ENCODE data around the gene MORF4L2.

Gene MORF4L2

DNA sequence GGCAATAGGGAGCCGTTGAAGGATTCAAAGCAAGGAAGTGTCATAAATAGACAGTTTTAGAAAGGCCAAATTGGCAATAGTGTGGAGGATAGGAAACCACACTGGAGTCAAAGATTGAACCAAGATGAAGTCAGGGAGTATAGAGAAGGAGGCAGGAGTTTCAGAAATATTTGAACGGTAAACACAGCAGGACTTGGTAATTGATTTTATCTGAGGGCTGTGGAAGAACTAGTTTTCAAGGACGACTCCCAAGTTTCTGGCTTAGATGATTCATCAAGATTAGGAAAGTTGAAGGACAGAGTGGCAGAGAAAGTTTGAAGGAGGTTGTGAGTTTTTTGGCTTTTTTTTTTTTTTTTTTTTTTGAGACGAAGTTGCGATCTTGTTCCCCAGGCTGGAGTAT is 12.7 kb upstream of the MORF4L2 start:
- CTCF ChIA-PET = no interaction called here
- Mint-ChIP-seq H3K36me3 (no peaks in the 10 kb centered on the region), H3K4me3 (no peak overlapping the region), H3K27ac (no peak overlapping the region), H3K9me3 (no peaks in the 10 kb centered on the region), H3K27me3 (peaks cover 4% of the 10 kb centered on the region), H3K4me1 (no peaks in the 10 kb centered on the region)
- no peak for DNase-seq

DNA sequence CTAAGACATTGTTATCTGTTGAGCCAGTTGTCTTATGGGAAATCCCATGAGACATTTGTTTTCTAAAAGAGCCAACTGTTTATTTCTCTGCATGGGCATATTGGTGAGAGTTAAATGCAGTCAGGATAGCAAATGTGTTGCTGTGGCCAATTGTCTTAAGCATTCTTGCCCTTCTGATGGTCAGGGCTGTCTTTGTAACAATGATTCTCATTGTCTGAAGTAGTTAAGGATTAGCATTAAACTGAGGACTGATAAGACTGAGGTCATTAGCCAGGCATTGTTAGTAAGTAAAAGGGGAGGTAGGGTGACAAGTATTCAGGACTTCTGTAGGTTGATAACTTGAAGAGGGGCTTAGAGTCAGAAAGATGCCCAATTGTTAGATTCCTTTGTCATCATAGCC is 11.2 kb upstream of the MORF4L2 start:
- Mint-ChIP-seq H3K36me3 (no peaks in the 10 kb centered on the region), H3K27ac (no peak overlapping the region), H3K4me1 (no peaks in the 10 kb centered on the region), H3K4me3 (no peak overlapping the region), H3K27me3 (no peaks in the 10 kb centered on the region), H3K9me3 (no peaks in the 10 kb centered on the region)
- no peak for DNase-seq
- CTCF ChIA-PET = no interaction called here

DNA sequence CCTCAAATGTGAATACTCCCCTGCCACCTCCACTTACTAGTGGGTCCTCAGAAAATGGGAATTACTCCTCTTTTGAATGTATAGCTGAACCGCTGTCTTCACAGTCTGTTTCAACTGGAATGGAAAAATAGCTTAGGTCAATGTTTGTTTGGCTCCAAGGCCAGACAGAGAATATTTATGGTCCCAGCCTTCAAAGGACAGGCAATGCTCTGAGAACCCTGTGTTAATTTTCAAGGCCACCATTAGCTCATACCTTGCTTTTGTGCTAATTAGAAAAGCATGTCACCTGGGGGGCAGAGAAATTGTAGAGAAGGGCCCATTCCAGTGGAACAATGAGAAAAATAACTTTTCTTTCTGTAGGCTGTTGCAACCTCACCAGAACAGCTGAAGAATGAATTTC is 4.6 kb upstream of the MORF4L2 start:
- Mint-ChIP-seq H3K27me3 (no peaks in the 10 kb centered on the region), H3K4me3 (no peak overlapping the region), H3K36me3 (no peaks in the 10 kb centered on the region)

DNA sequence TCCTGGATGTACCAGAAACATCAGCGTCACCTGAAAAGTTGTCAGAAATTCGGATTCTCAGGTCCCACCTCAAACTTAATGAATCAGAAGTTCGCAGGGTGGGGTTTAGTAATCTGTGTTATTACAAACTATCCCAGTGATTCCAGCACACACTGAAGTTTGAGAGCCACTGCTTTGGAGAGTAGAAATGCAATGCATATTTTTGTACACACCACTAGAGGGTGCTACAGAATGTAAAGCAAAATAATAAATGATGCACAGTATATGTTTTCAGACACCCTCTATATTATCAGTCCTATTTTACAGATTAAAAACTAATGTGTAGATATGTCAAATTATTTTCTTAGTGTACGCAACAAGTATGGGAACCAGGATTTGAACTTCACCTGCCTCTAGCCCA is 2.4 kb upstream of the MORF4L2 start:
- Mint-ChIP-seq H3K4me3 (no peak overlapping the region), H3K27ac (no peak overlapping the region), H3K4me1 (peaks cover 13% of the 10 kb centered on the region), H3K9me3 (no peaks in the 10 kb centered on the region), H3K27me3 (no peaks in the 10 kb centered on the region), H3K36me3 (peaks cover 8% of the 10 kb centered on the region)
- no peak for DNase-seq
- CTCF ChIA-PET = interaction anchor here (0.6 kb wide), 1 partner anchor 135 kb away, joined by 3 read pairs; no protein-coding TSS in a partner anchor

More for the DNA sequence above, 4.6 kb upstream of the MORF4L2 start:
- Mint-ChIP-seq H3K27ac (no peak overlapping the region), H3K9me3 (no peaks in the 10 kb centered on the region), H3K4me1 (no peaks in the 10 kb centered on the region)
- CTCF ChIA-PET = interaction anchor here (0.6 to 1.3 kb wide), 2 partner anchors 158 to 460 kb away, joined by 3 to 4 read pairs; no protein-coding TSS in a partner anchor
- no peak for DNase-seq

DNA sequence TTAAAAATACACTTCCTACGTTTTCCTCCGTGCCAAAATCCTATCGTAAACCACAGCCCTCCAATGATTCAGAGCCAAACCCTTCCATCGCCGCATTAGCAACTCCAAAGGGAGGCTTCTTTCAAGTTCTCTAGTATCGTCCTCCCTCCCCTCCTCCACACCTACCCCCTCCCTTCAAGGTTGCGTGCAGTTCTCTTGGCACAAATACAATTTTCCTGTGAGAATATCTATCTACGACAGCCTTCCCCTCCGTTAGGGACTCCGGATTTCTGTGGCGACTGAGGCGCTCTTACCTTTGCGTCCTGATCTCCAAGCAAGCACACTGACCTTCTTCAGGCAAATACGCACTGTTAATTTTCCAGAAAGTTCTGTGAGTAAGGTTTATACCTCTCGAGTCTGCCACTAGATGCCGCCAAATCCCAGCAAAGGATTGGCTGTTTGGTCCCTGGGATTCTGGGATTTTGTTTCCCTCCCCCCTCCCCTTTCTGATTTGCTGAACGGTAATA is 1.2 kb upstream of the MORF4L2 start:
- no peak overlapping the region for H3K27ac Mint-ChIP-seq
- H3K4me1 Mint-ChIP-seq = peaks cover 18% of the 10 kb centered on the region
- peaks cover 13% of the 10 kb centered on the region for H3K36me3 Mint-ChIP-seq
- peak; percentile 60 for DNase-seq
- no peak overlapping the region for H3K4me3 Mint-ChIP-seq
- no peaks in the 10 kb centered on the region for H3K9me3 Mint-ChIP-seq
- CTCF ChIA-PET = no interaction called here
- no peaks in the 10 kb centered on the region for H3K27me3 Mint-ChIP-seq

DNA sequence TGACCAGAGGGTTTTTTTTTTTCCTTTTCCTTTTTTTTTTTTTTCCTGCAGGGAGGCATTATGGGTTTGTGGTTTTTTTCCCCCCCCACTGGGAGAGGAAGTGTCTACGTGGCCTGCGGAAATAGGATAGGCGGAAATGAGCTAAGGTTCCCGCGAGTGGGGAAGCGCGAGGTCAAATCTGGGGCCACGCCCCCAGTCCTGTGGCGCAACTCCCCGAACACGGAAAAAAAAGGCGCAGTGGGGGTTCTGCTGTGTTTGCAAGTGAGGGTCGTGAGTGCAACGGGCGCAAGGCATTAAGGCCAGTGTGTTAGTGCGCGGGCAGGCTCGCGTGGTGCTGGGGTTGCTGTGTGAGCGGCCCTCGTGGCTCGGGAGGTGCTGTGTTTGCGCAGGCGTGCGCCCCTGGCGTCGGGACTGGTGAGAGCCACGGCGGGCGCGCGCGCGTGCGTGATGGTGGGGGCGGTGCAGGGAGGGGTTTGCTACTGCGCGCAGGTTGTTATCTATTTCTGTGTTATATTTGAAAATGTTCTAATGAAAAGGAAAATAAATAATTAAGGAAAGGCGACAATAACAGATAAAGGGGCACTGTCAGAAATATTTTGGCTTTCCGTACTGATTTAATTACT is 685 bp upstream of the MORF4L2 start:
- H3K9me3 Mint-ChIP-seq = no peaks in the 10 kb centered on the region
- no peak overlapping the region for H3K4me3 Mint-ChIP-seq
- no peak overlapping the region for H3K27ac Mint-ChIP-seq
- CTCF ChIA-PET = interaction anchor here (0.7 to 1.2 kb wide), 2 partner anchors 91 to 154 kb away, joined by 3 read pairs; no protein-coding TSS in a partner anchor
- peaks cover 13% of the 10 kb centered on the region for H3K36me3 Mint-ChIP-seq
- DNase-seq = peak; percentile 88
- peaks cover 18% of the 10 kb centered on the region for H3K4me1 Mint-ChIP-seq
- no peaks in the 10 kb centered on the region for H3K27me3 Mint-ChIP-seq

DNA sequence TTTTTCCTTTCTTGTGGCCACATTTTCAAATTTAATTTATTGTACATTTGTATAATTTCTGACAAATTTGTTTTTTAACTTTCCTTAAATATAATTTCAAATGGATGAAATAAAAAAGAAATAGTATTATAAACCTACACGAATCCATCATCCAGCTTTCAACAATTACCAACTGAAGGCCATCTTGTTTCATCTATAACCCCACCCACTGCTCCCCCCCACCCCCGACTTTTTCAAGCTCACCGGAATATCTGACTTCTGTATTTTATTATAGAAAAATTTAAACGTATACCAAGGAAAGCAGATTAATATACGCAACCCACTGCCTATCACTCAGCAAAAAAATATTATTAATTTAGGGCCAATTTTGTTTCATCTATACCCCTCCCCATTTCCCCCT is 1.1 kb downstream of the MORF4L2 start:
- Mint-ChIP-seq H3K27ac (peak overlapping the region; percentile 87), H3K27me3 (no peaks in the 10 kb centered on the region), H3K4me3 (peak overlapping the region; percentile 83), H3K36me3 (peaks cover 13% of the 10 kb centered on the region), H3K9me3 (no peaks in the 10 kb centered on the region), H3K4me1 (peaks cover 18% of the 10 kb centered on the region)
- CTCF ChIA-PET = interaction anchor here (1.5 kb wide), 1 partner anchor 150 kb away, joined by 4 read pairs; no protein-coding TSS in a partner anchor
- DNase-seq = no peak

DNA sequence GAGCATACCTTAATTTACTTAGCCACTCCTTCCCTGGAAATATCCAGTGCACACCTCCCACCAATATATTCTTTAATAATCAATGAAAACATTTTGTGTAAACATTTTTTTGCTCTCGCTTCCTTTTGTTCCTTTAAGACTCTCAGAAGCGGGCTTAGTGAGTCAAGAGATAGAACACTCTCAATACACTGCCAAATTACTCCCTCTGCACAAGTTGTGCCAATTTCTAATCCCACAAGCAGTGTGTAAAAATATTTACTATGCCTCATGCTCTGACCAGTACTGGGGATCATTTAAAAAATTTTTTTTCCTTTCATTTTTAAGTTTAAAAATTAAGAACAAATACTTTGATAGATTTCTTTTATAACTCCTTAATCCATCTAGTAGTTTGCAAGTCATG is 5.1 kb downstream of the MORF4L2 start:
- H3K4me1 Mint-ChIP-seq = peaks cover 18% of the 10 kb centered on the region
- CTCF ChIA-PET = no interaction called here
- H3K36me3 Mint-ChIP-seq = peaks cover 36% of the 10 kb centered on the region
- H3K9me3 Mint-ChIP-seq = no peaks in the 10 kb centered on the region
- H3K27ac Mint-ChIP-seq = no peak overlapping the region
- no peak for DNase-seq
- H3K4me3 Mint-ChIP-seq = no peak overlapping the region
- H3K27me3 Mint-ChIP-seq = no peaks in the 10 kb centered on the region

DNA sequence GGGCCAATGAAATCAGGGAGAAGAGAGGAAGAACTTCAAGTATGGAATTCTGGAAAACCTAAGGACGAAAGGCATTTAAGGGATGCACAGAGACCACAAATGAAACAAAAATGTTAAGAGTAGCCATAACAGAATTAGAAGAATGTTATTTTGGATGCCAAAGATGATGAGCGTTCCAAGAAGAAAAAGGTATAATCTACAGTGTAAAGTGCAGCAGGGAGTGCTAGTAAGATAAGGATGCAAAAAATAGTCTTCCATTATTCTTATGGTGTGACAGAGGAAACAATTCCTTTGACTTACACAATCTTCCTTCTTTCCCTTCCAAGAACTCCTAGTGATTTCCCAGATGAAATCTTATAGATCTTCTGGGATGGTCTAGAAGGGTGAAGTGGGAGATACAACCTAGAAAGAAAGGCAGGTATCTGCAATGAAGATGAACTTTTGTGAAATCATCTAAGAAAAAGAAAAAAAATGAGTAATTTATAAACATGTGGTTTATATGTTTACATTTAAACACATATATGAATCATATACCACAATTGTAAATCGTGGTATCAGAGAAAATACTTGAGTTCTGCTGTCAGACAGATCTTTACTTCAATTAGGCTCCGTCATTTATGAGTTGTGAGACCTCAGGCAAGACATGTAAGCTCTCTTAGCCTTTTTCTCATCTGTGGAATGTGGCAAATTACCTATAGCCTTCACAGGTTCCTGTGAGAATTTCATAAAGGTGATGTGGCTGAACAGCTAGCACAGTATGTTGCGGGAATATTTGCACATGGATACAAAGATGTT is 8.1 kb downstream of the MORF4L2 start:
- H3K9me3 Mint-ChIP-seq = no peaks in the 10 kb centered on the region
- no peaks in the 10 kb centered on the region for H3K27me3 Mint-ChIP-seq
- H3K27ac Mint-ChIP-seq = peak overlapping the region; percentile 28
- CTCF ChIA-PET = no interaction called here
- DNase-seq = no peak
- peaks cover 30% of the 10 kb centered on the region for H3K36me3 Mint-ChIP-seq
- H3K4me3 Mint-ChIP-seq = no peak overlapping the region
- H3K4me1 Mint-ChIP-seq = no peaks in the 10 kb centered on the region

DNA sequence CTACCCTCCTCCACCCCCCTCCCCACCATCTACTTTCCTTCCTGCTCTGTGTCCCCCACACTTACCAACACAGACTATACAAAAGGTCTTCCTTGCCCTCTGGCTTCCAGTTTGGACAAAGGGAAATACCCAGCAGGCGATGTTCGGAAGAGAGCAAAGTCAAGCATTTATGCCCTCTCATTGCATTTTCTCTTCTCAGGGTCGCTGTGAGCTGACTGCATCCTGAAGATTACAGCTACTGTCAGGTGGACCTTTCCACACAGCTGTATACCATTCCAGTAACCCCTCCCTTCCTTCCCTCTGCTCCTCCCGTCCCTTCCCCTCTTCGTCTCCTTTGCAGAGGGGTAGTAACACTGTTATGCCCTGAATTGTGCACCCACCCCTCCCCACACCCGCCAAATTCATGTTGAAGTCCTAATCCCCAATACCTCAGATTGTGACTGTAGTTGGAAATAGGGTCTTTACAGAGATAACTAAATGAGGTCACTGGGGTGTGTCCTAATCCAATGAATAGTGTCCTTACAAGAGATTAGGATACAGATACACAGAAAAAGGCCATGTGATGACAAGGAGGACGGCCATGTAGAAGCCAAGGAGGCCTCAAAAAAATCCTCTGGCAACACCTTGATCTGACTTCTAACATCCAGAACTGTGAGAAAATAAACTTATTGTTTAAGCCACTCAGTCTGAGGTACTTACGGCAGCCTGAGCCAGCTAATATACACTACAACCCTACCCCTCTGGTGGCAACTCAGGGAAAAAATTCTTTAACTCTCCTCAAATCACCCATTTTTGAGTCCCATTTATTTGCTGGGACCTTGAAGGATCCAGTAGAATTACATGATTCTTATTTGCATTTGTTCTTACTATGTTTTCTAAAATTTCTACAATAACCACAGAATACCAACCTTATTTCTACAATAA is 11.7 kb downstream of the MORF4L2 start:
- Mint-ChIP-seq H3K27ac (no peak overlapping the region), H3K9me3 (no peaks in the 10 kb centered on the region), H3K4me3 (no peak overlapping the region), H3K27me3 (no peaks in the 10 kb centered on the region), H3K4me1 (no peaks in the 10 kb centered on the region), H3K36me3 (peaks cover 30% of the 10 kb centered on the region)
- no peak for DNase-seq
- CTCF ChIA-PET = no interaction called here

DNA sequence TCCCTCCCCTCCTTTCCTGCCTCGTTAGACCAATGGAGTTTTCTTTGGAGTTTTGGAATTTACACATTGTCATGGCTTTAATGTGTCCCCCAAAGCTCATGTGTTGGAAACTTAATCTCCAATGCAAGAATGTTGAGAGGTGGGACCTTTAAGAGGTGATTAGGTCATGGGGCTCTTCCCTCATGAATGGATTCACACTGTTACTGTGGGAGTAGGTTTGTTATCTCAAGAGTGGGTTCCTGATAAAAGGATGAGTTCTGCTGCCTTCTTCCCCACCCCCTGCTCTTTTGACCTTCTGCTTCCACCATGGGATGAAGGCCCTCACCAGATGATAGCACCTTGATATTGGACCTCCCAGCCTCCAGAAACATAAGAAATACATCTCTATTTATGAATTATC is 16.8 kb downstream of the MORF4L2 start:
- Mint-ChIP-seq H3K27ac (peak overlapping the region; percentile 42), H3K27me3 (peaks cover 12% of the 10 kb centered on the region), H3K36me3 (no peaks in the 10 kb centered on the region), H3K9me3 (no peaks in the 10 kb centered on the region), H3K4me3 (no peak overlapping the region), H3K4me1 (no peaks in the 10 kb centered on the region)
- CTCF ChIA-PET = no interaction called here
- DNase-seq = no peak

DNA sequence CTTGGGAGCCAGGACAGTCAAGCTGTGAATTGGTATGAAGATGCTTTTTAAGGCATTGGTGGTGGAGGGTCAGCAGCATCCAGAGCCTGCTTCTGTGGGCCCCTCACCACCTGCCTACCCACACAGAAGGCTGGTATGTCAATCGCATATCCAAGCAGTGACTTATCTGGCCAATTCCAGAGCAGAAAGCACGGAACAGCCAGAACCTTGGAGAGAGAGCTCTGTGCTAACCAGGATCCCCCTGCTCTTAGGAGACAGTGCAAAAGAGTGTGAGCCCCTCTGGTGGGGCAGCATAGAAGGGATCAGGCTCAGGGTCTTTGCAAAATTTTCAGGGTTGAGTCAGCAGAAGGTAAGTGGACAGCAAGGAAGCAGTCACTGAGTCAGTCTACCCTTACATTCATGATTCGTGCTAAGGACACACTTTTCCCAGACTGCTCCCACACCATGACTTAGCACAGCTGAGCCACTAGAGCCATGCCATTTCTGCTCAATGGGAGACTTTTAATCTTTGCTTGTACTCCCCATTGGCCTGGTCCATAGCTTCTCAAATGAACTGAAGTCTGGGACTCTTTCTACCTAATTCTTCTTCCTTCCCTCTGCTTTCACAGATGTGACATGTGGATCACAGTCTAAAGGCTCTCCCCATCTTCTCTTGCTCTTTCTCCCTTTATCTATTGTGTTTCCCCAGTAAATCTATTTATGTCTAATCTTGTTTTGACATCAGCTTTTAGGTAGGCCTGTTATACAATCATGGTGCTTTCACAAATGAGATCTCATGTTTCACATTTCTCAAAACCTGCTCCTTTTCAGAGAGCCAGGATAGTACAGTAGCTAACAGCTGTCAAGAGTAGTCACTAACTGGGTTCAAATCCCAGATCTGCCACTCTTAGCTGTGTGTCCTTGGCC is 20.0 kb downstream of the MORF4L2 start:
- no peak for DNase-seq
- Mint-ChIP-seq H3K27me3 (peaks cover 25% of the 10 kb centered on the region), H3K4me1 (no peaks in the 10 kb centered on the region), H3K27ac (no peak overlapping the region), H3K36me3 (no peaks in the 10 kb centered on the region), H3K9me3 (no peaks in the 10 kb centered on the region), H3K4me3 (no peak overlapping the region)
- CTCF ChIA-PET = no interaction called here

DNA sequence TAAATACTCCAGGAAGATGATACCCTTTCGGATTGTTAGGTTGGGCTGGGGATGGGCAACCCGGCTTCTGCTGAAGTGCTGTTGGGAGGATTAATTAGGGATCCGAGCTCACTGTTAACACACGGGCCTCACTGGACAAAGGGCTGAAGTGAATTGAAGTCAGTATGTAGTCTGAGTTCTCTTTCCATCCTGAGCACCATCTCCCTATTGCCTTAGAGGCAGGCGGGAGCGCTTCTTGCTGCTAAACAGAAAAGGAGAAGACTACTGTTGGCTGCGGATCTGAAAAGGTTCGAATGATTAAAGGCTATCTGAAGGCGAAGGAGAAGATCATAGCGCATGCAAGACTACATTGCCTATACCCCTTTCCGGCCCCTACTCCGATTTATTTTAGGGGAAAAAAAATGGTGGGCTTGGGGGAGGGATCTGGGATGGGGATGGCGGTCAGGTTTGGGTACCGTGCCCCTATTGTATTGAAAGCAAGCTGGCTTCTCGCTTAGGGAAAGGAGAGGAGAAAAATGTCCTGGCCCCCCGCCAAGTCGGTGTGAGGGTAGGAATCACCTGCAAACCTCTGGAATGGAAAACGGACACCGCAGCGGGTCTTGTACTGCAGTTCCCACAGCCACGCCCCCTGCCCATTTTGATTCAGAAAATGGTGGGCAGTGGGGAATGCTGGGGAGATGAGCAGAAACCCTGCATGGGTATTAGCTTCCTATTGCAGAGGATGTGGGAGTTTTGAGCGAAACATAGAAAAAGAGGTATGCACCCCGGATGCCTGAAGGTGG is 22.3 kb downstream of the MORF4L2 start:
- Mint-ChIP-seq H3K36me3 (no peaks in the 10 kb centered on the region), H3K27me3 (peaks cover 25% of the 10 kb centered on the region), H3K4me1 (no peaks in the 10 kb centered on the region), H3K4me3 (no peak overlapping the region), H3K9me3 (no peaks in the 10 kb centered on the region), H3K27ac (no peak overlapping the region)
- DNase-seq = no peak
- CTCF ChIA-PET = no interaction called here

Data from activated naive CD4-positive, alpha-beta T cell treated with anti-CD3 and anti-CD28 coated beads, Interleukin-2, amount 10 ng/mL, durations not matched to agents 7 days and 5 days (primary cell).